B cell (primary cell): ENCODE measurements around the gene RAB6B.

Experiments used
- EZH2 ChIP-seq: IDR thresholded peaks from 2 replicates; pipeline ENCODE4 v1.6.1; 2012; ENCODE audit warnings: borderline replicate concordance, low read depth, mild to moderate bottlenecking, moderate library complexity, low read length; ENCODE audit not compliant: insufficient read depth, poor library complexity, severe bottlenecking
- TF ChIP-seq, protein P1 (sequence below): fragments of 200-600 bp; IDR thresholded peaks from one replicate; pipeline ENCODE4 v1.8.0; 2022; ENCODE audit warnings: antibody characterized with exemption, mild to moderate bottlenecking

DNA sequence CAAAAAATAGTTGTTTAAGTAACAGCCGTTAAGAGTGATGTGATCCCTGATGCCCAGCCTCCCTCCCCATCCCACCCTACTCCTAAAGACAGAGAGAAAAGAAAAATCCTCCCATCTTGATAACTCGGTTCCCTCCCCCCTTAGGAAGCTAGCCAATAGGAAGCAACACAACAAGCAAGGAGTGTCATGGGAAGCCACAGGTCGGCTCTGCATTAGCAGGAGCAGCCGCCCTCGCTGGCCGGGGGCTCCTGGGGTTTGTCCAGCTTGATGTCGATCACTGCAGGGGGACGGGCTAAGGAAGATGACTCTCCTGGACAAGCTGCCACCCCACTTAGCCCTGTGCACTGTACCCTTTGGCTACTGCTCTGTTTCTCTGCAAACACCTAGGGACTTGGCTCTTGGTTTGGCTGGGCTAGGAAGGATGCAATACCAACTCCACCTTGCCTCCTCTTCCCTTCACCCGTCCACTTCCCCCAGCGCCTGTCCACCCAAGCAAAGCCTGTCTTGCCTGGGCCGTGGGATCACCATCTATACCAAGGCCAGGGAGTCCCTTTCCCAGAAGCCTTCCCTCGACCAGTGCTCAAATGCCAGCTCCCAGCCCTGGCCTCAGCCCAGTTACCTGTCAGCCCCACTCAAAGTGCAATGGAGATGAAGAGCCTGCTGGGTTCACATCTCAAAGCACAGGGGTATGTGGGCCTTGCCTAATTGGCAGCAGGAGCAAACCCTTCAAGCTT is 66.9 kb downstream of the RAB6B start:
- TF ChIP-seq, protein P1, sequence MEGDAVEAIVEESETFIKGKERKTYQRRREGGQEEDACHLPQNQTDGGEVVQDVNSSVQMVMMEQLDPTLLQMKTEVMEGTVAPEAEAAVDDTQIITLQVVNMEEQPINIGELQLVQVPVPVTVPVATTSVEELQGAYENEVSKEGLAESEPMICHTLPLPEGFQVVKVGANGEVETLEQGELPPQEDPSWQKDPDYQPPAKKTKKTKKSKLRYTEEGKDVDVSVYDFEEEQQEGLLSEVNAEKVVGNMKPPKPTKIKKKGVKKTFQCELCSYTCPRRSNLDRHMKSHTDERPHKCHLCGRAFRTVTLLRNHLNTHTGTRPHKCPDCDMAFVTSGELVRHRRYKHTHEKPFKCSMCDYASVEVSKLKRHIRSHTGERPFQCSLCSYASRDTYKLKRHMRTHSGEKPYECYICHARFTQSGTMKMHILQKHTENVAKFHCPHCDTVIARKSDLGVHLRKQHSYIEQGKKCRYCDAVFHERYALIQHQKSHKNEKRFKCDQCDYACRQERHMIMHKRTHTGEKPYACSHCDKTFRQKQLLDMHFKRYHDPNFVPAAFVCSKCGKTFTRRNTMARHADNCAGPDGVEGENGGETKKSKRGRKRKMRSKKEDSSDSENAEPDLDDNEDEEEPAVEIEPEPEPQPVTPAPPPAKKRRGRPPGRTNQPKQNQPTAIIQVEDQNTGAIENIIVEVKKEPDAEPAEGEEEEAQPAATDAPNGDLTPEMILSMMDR = no peak
- TF ChIP-seq EZH2 = no peak
